Stimulated activated CD4-positive, alpha-beta T cell treated with anti-CD3 and anti-CD28 coated beads, Interleukin-1b, Interleukin-23, amount 100 ng/mL, for 1 hour (primary cell): ENCODE results near the gene SLF1.
A peak's percentile ranks its signal among the peaks of the same experiment; 100 is the strongest.
"Not testable (repeated sequence)": the region's sequence is repeated elsewhere in the genome, so short reads cannot be mapped to it uniquely, and the experiment has no call there.

Experiments
- DNase-seq, 2 donors: peaks; one replicate each; pipeline ENCODE4 v3.0.0-alpha.2; 2020; ENCODE audit warnings: low read depth in 2 of 2

Gene SLF1

GRCh38 chr5:94618493-94619328, at the start of gene SLF1, which contains the start of gene KIAA0825:
Gene SLF1, plus strand, starts transcription at chr5:94618669. Its CDS starts 10,142 bp downstream, at chr5:94628811.
Gene KIAA0825, minus strand, starts transcription at chr5:94618604. Its CDS starts 81,478 bp downstream, at chr5:94537126.
- peak; percentile 41 to 69 for DNase-seq

GRCh38 chr5:94571415-94571814, 47.1 kb upstream of the SLF1 start:
- no peak for DNase-seq

- DNase-seq = not testable (repeated sequence)
Measured at GRCh38 chr5:94573349-94573748, 45.1 kb upstream of the SLF1 start.

- no peak for DNase-seq
Measured at GRCh38 chr5:94575196-94575595, 43.3 kb upstream of the SLF1 start.

- no peak for DNase-seq
Measured at GRCh38 chr5:94577466-94578245, 40.8 kb upstream of the SLF1 start.

- no peak for DNase-seq
Measured at GRCh38 chr5:94595281-94595840, 23.1 kb upstream of the SLF1 start.

GRCh38 chr5:94613583-94613982, 4.9 kb upstream of the SLF1 start:
- DNase-seq = no peak

GRCh38 chr5:94614156-94614805, 4.2 kb upstream of the SLF1 start:
- no peak for DNase-seq

GRCh38 chr5:94615862-94616261, 2.6 kb upstream of the SLF1 start:
- DNase-seq = no peak

GRCh38 chr5:94618029-94618492, 408 bp upstream of the SLF1 start:
- no peak for DNase-seq

GRCh38 chr5:94620256-94620655, 1.8 kb downstream of the SLF1 start:
- DNase-seq = no peak

GRCh38 chr5:94621763-94622162, 3.3 kb downstream of the SLF1 start:
- no peak for DNase-seq

- DNase-seq = no peak
Measured at GRCh38 chr5:94623011-94623410, 4.5 kb downstream of the SLF1 start.

GRCh38 chr5:94623877-94624276, 5.4 kb downstream of the SLF1 start:
- DNase-seq = no peak

GRCh38 chr5:94627191-94627590, 8.7 kb downstream of the SLF1 start:
- DNase-seq = no peak

GRCh38 chr5:94632024-94632423, 13.6 kb downstream of the SLF1 start:
- DNase-seq = no peak

GRCh38 chr5:94640176-94640575, 21.7 kb downstream of the SLF1 start:
- no peak for DNase-seq

- DNase-seq = no peak
Measured at GRCh38 chr5:94645053-94645452, 26.6 kb downstream of the SLF1 start.

- DNase-seq = no peak
Measured at GRCh38 chr5:94646758-94647157, 28.3 kb downstream of the SLF1 start.

GRCh38 chr5:94649874-94650273, 31.4 kb downstream of the SLF1 start:
- DNase-seq = no peak

GRCh38 chr5:94658272-94658671, 39.8 kb downstream of the SLF1 start:
- DNase-seq = no peak

GRCh38 chr5:94660506-94660905, 42.0 kb downstream of the SLF1 start:
- DNase-seq = no peak
